Astrocyte (in vitro differentiated cells and primary cell): ENCODE measurements around the gene TMC8. TPM values are rescaled to one million over a fixed set of nuclear protein-coding genes. Genes with fewer than 3 reads are reported as not detected.

Experiments
- DNase-seq: peaks from one replicate; pipeline ENCODE4 v3.0.0-alpha.2; 2010; ENCODE audit warnings: low read depth
- FAIRE-seq: peaks from 2 replicates; lab custom pipeline; 2011; peaks lifted over from hg19 to GRCh38; lab: Jason Lieb, UNC
- H2AFZ ChIP-seq: 2 replicates; pipeline ENCODE4 v1.6.0; 2012; ENCODE audit warnings: low read depth, low read length, inconsistent platforms
- H3K27ac ChIP-seq: 2 replicates; pipeline ENCODE4 v1.5.1; 2011; ENCODE audit warnings: low read depth, low read length, inconsistent platforms
- H3K27me3 ChIP-seq: 2 replicates; pipeline ENCODE4 v1.6.0; 2011; ENCODE audit warnings: low read length, inconsistent platforms; ENCODE audit not compliant: insufficient read depth
- H3K36me3 ChIP-seq: 2 replicates; pipeline ENCODE4 v1.5.1; 2011; ENCODE audit warnings: low read length, inconsistent platforms; ENCODE audit not compliant: insufficient read depth
- H3K4me1 ChIP-seq: 2 replicates; pipeline ENCODE4 v1.5.1; 2011; ENCODE audit warnings: low read length, inconsistent platforms; ENCODE audit not compliant: insufficient read depth
- H3K4me2 ChIP-seq: 2 replicates; pipeline ENCODE4 v1.6.0; 2012; ENCODE audit warnings: low read length, inconsistent platforms
- H3K4me3 ChIP-seq: 2 replicates; pipeline ENCODE4 v1.5.1; 2011; ENCODE audit warnings: low read depth, mild to moderate bottlenecking, low read length, inconsistent platforms; ENCODE audit not compliant: insufficient read depth
- H3K79me2 ChIP-seq: 2 replicates; pipeline ENCODE4 v1.6.0; 2012; ENCODE audit warnings: mild to moderate bottlenecking, low read length, inconsistent platforms; ENCODE audit not compliant: insufficient read depth
- H3K9ac ChIP-seq: 2 replicates; pipeline ENCODE4 v1.6.0; 2012; ENCODE audit warnings: mild to moderate bottlenecking, low read length, inconsistent platforms
- H3K9me3 ChIP-seq: 2 replicates; pipeline ENCODE4 v1.5.1; 2012; ENCODE audit warnings: low read depth, mild to moderate bottlenecking, low read length, inconsistent platforms; ENCODE audit not compliant: insufficient read depth
- H4K20me1 ChIP-seq: 2 replicates; pipeline ENCODE4 v1.6.0; 2012; ENCODE audit warnings: low read length, inconsistent platforms; ENCODE audit not compliant: insufficient read depth
- H3K27ac Mint-ChIP-seq: one replicate; pipeline ENCODE4 v1.8.0; 2021; ENCODE audit warnings: mild to moderate bottlenecking, mixed read lengths; ENCODE audit not compliant: unreplicated experiment
- H3K27me3 Mint-ChIP-seq: one replicate; pipeline ENCODE4 v1.8.0; 2021; ENCODE audit warnings: low read depth, mixed read lengths; ENCODE audit not compliant: unreplicated experiment
- H3K36me3 Mint-ChIP-seq: one replicate; pipeline ENCODE4 v1.8.0; 2021; ENCODE audit warnings: low read depth, mixed read lengths; ENCODE audit not compliant: unreplicated experiment
- H3K4me1 Mint-ChIP-seq: one replicate; pipeline ENCODE4 v1.8.0; 2021; ENCODE audit warnings: low read depth, mixed read lengths; ENCODE audit not compliant: unreplicated experiment
- H3K4me3 Mint-ChIP-seq: one replicate; pipeline ENCODE4 v1.8.0; 2021; ENCODE audit warnings: mild to moderate bottlenecking, moderate library complexity, mixed read lengths; ENCODE audit not compliant: unreplicated experiment
- H3K9me3 Mint-ChIP-seq: one replicate; pipeline ENCODE4 v1.8.0; 2021; ENCODE audit warnings: mild to moderate bottlenecking, mixed read lengths; ENCODE audit not compliant: unreplicated experiment
- CTCF ChIP-seq: IDR thresholded peaks from 2 replicates; pipeline ENCODE4 v1.5.1; 2011; ENCODE audit warnings: low read depth, mild to moderate bottlenecking, inconsistent platforms, low read length, moderate library complexity; ENCODE audit not compliant: insufficient read depth
- EZH2 ChIP-seq: IDR thresholded peaks from 2 replicates; pipeline ENCODE4 v1.6.1; 2012; ENCODE audit warnings: mild to moderate bottlenecking, low read length, inconsistent platforms; ENCODE audit not compliant: insufficient read depth
- total RNA-seq: library from RNA; stranded (reverse); gene quantifications from 2 replicates; pipeline ENCODE4 v1.2.1, GENCODE V29; 2021

The TMC8 gene
- total RNA-seq, 1 donor from 2014 or later = 0.27 TPM

GRCh38 chr17:78116411-78116810 lies 14.2 kb upstream of the TMC8 start:
- Histone ChIP-seq H4K20me1 (no peaks in the 10 kb centered on the region), H3K36me3 (no peaks in the 10 kb centered on the region), H3K4me1 (no peaks in the 10 kb centered on the region), H3K9me3 (no peaks in the 10 kb centered on the region), H3K79me2 (no peaks in the 10 kb centered on the region), H3K27ac (no peak overlapping the region), H3K27me3 (peaks cover 5% of the 10 kb centered on the region), H2AFZ (no peak overlapping the region), H3K4me2 (no peak overlapping the region), H3K9ac (no peak overlapping the region), H3K4me3 (no peak overlapping the region)
- no peak overlapping the region for H3K27ac Mint-ChIP-seq
- DNase-seq (no peak), FAIRE-seq (no peak)
- no peaks in the 10 kb centered on the region for H3K9me3 Mint-ChIP-seq
- no peaks in the 10 kb centered on the region for H3K4me1 Mint-ChIP-seq
- TF ChIP-seq CTCF (no peak), EZH2 (no peak)
- peaks cover 2% of the 10 kb centered on the region for H3K36me3 Mint-ChIP-seq
- H3K27me3 Mint-ChIP-seq = peaks cover 2% of the 10 kb centered on the region
- no peak overlapping the region for H3K4me3 Mint-ChIP-seq

GRCh38 chr17:78117027-78117981 lies 13.3 kb upstream of the TMC8 start:
- Mint-ChIP-seq H3K4me1 (no peaks in the 10 kb centered on the region), H3K27me3 (peaks cover 2% of the 10 kb centered on the region), H3K27ac (no peak overlapping the region), H3K36me3 (peaks cover 2% of the 10 kb centered on the region), H3K9me3 (no peaks in the 10 kb centered on the region), H3K4me3 (no peak overlapping the region)
- Histone ChIP-seq H3K9ac (no peak overlapping the region), H3K4me2 (peak overlapping the region; percentile 11), H3K4me1 (no peaks in the 10 kb centered on the region), H3K9me3 (no peaks in the 10 kb centered on the region), H3K27me3 (peaks cover 5% of the 10 kb centered on the region), H4K20me1 (no peaks in the 10 kb centered on the region), H3K4me3 (no peak overlapping the region), H3K36me3 (no peaks in the 10 kb centered on the region), H3K27ac (no peak overlapping the region), H2AFZ (no peak overlapping the region), H3K79me2 (no peaks in the 10 kb centered on the region)
- DNase-seq = no peak
- no peak for TF ChIP-seq CTCF
- no peak for TF ChIP-seq EZH2
- no peak for FAIRE-seq

GRCh38 chr17:78118801-78119241 lies 11.8 kb upstream of the TMC8 start:
- Histone ChIP-seq H3K27me3 (peaks cover under 1% of the 10 kb centered on the region), H3K4me2 (no peak overlapping the region), H3K4me3 (no peak overlapping the region), H3K9ac (no peak overlapping the region), H3K27ac (no peak overlapping the region), H2AFZ (no peak overlapping the region), H3K79me2 (no peaks in the 10 kb centered on the region), H3K36me3 (no peaks in the 10 kb centered on the region), H3K9me3 (no peaks in the 10 kb centered on the region), H4K20me1 (no peaks in the 10 kb centered on the region), H3K4me1 (no peaks in the 10 kb centered on the region)
- no peak for TF ChIP-seq EZH2
- TF ChIP-seq CTCF = no peak
- FAIRE-seq = no peak
- no peak overlapping the region for H3K27ac Mint-ChIP-seq
- no peaks in the 10 kb centered on the region for H3K9me3 Mint-ChIP-seq
- peaks cover 2% of the 10 kb centered on the region for H3K27me3 Mint-ChIP-seq
- H3K4me3 Mint-ChIP-seq = no peak overlapping the region
- no peak for DNase-seq
- peaks cover 4% of the 10 kb centered on the region for H3K36me3 Mint-ChIP-seq
- no peaks in the 10 kb centered on the region for H3K4me1 Mint-ChIP-seq
